Left lung (tissue), 10 donors: ENCODE measurements around the gene NAV2. TPM values are rescaled to one million over a fixed set of nuclear protein-coding genes. Genes with fewer than 3 reads are reported as not detected.

Experiments
- ATAC-seq: fragments of 200-7000 bp; cut with Tn5 transposase; one replicate; pipeline ENCODE4 v1.9.1; 2020; ENCODE audit warnings: moderate library complexity
- DNase-seq, 4 donors: peaks; one replicate each; pipeline ENCODE4 v3.0.0-alpha.2; 2013 to 2020
- H3K27ac ChIP-seq, 2 donors: fragments of 200-600 bp; sonication (generic) in 1 of 2; one replicate each; pipeline versions ENCODE4 v1.5.0 to v1.8.0; 2020 to 2021
- H3K27me3 ChIP-seq, 2 donors: fragments of 200-600 bp; sonication (generic) in 1 of 2; one replicate each; pipeline versions ENCODE4 v1.5.0 to v1.8.0; 2020 to 2021
- H3K36me3 ChIP-seq, 2 donors: fragments of 200-600 bp; sonication (generic) in 1 of 2; one replicate each; pipeline versions ENCODE4 v1.5.0 to v1.8.0; 2020 to 2021
- H3K4me1 ChIP-seq, 2 donors: fragments of 200-600 bp; one replicate each; pipeline ENCODE4 v1.8.0; 2021
- H3K4me3 ChIP-seq, 2 donors: fragments of 200-600 bp; sonication (generic) in 1 of 2; one replicate each; pipeline versions ENCODE4 v1.5.0 to v1.8.0; 2020 to 2021; ENCODE audit warnings: mild to moderate bottlenecking in 1 of 2
- H3K9me3 ChIP-seq, 2 donors: fragments of 200-600 bp; sonication (generic) in 1 of 2; one replicate each; pipeline versions ENCODE4 v1.5.0 to v1.8.0; 2020 to 2021
- intact Hi-C, 2 donors: fragments of 100-400 bp; cut with DNase I; formaldehyde crosslinking; loops; one replicate each; pipeline versions ENCODE4 v1.11.2 to v1.14.2; 2022
- polyA plus RNA-seq, 6 donors: library from polyadenylated mRNA; unstranded; fragments of 120-200 nt; gene quantifications; one replicate each; pipeline ENCODE4 v1.2.1, GENCODE V29; 2013; ENCODE audit not compliant: insufficient read length in 6 of 6
- total RNA-seq, 2 donors: library from RNA; stranded (reverse); fragmentation: NEBNext Ultra II Directional; extraction: Animal tissue kit (Norgen Biotek cat#: 25700); gene quantifications; one replicate each; pipeline ENCODE4 v1.2.1, GENCODE V29; 2021
- TF ChIP-seq, protein P1 (sequence below), 2 donors: fragments of 200-600 bp; sonication (generic) in 1 of 2; IDR thresholded peaks; one replicate each; pipeline versions ENCODE4 v1.5.0 to v1.8.0; 2021; ENCODE audit warnings: antibody characterized with exemption in 2 of 2
- donor health status: DM: no; HTN: yes; CAD: no.
- donor health status: DM: no; HTN: no; CAD: no.

The NAV2 gene
- total and polyA plus RNA-seq, 8 donors = 18.0 to 59.9 (median 23.1) TPM

DNA sequence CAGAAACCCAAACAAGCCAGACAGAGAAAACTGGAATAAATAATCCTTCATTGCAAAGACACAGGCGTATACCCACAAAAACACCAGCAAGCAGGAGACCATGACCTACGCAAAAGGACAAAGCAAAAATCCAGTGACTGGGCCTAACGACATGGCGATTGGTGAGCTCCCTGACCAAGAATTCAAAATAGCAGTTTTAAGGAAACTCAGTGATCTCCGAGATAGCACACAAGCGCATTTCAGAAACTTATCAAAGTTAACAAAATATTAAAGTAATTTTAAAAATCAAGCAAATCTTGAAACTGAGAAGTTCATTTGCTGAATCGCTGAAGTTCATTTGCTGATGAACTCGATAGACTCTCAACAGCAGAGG is 420.0 kb downstream of the NAV2 start:
- TF ChIP-seq, protein P1, sequence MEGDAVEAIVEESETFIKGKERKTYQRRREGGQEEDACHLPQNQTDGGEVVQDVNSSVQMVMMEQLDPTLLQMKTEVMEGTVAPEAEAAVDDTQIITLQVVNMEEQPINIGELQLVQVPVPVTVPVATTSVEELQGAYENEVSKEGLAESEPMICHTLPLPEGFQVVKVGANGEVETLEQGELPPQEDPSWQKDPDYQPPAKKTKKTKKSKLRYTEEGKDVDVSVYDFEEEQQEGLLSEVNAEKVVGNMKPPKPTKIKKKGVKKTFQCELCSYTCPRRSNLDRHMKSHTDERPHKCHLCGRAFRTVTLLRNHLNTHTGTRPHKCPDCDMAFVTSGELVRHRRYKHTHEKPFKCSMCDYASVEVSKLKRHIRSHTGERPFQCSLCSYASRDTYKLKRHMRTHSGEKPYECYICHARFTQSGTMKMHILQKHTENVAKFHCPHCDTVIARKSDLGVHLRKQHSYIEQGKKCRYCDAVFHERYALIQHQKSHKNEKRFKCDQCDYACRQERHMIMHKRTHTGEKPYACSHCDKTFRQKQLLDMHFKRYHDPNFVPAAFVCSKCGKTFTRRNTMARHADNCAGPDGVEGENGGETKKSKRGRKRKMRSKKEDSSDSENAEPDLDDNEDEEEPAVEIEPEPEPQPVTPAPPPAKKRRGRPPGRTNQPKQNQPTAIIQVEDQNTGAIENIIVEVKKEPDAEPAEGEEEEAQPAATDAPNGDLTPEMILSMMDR (IDR thresholded peaks at IDR 0.05) = no peak
- H3K4me3 ChIP-seq = no peak overlapping the region
- H3K4me1 ChIP-seq = peaks cover 0 to 6% of the 10 kb centered on the region in 2 donors
- no peaks in the 10 kb centered on the region for H3K9me3 ChIP-seq
- H3K27ac ChIP-seq = no peak overlapping the region
- ATAC-seq (no peak), DNase-seq (no peak)
- H3K27me3 ChIP-seq = peaks cover 0 to 32% of the 10 kb centered on the region in 2 donors
- H3K36me3 ChIP-seq = no peaks in the 10 kb centered on the region
- intact Hi-C loops = loop anchor here in 1 of 2 donors (5.0 kb wide), 1 partner anchor 575 kb away; no protein-coding TSS in a partner anchor

DNA sequence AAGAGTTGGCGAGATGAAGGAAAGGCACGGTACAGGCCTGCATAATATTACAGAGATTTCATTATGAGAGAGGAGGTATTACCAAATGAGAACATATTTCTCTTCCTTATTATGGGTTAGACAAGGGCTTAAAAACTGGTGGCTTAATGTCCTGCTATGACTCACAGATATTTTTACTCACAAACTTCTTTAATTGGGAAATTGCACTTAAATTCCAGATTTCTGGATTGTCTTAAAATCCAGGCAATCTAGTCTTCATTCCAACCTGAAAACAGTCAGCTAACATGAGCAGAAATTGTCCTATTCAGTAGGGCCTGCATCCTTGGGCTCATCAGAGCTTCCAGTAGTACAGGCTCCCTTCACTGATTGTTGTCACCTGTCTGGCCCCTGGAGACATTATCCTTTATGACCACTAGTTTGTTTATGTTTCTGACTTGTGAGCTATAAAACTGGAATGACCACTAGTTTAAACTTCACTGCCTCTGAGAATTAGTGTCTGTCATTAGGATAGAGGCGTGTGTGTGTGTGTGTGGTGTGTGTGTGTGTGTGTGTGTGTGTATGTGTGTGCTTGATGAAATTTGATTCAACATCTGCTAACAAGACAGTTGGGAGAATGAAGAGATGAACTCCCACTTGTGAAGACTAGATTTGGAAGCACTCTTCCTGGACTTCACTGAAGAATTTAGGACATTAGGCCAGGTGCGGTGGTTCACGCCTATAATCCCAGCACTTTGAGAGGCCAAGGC is 422.5 kb downstream of the NAV2 start:
- DNase-seq (no peak), ATAC-seq (no peak)
- Histone ChIP-seq H3K4me1 (peaks cover 0 to 6% of the 10 kb centered on the region in 2 donors), H3K9me3 (no peaks in the 10 kb centered on the region), H3K4me3 (no peak overlapping the region), H3K27me3 (peaks cover 0 to 46% of the 10 kb centered on the region in 2 donors), H3K36me3 (no peaks in the 10 kb centered on the region), H3K27ac (no peak overlapping the region)
- TF ChIP-seq, protein P1 (IDR thresholded peaks at IDR 0.05) = no peak
- intact Hi-C loops = loop anchor here in 1 of 2 donors (5.0 kb wide), 1 partner anchor 578 kb away; no protein-coding TSS in a partner anchor

GRCh38 chr11:20137637-20138036 is 425.0 kb downstream of the NAV2 start:
- DNase-seq (no peak), ATAC-seq (no peak)
- no peak overlapping the region for H3K4me3 ChIP-seq
- no peaks in the 10 kb centered on the region for H3K4me1 ChIP-seq
- H3K27ac ChIP-seq = no peak overlapping the region
- peaks cover 0 to 44% of the 10 kb centered on the region in 2 donors for H3K27me3 ChIP-seq
- TF ChIP-seq, protein P1 (IDR thresholded peaks at IDR 0.05) = no peak
- no peaks in the 10 kb centered on the region for H3K9me3 ChIP-seq
- H3K36me3 ChIP-seq = no peaks in the 10 kb centered on the region
- intact Hi-C loops = no loop called here

DNA sequence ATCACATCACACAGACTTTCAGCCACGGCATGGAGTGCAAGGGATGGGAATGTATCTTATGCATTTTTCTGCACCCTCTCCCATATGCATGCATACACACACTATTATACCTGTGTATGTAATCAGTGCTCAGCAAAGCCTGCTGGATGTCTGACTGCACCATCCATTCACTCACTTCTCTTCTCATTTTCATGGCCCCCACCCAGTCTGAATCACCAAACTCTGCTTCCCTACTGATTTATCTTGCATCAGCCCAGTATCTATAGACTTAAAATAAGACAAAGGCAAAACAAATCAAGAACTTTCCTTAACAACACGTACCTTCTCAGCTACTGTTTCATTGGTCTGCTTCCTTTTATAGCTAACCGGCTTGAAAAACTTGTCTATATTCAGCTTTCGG is 426.1 kb downstream of the NAV2 start:
- DNase-seq = no peak
- no peaks in the 10 kb centered on the region for H3K4me1 ChIP-seq
- TF ChIP-seq, protein P1 (IDR thresholded peaks at IDR 0.05) = no peak
- H3K4me3 ChIP-seq = no peak overlapping the region
- no peaks in the 10 kb centered on the region for H3K36me3 ChIP-seq
- peaks cover 0 to 39% of the 10 kb centered on the region in 2 donors for H3K27me3 ChIP-seq
- ATAC-seq = no peak
- H3K9me3 ChIP-seq = no peaks in the 10 kb centered on the region
- intact Hi-C loops = no loop called here
- H3K27ac ChIP-seq = no peak overlapping the region

GRCh38 chr11:20154381-20154780 is 441.7 kb downstream of the NAV2 start:
- no peaks in the 10 kb centered on the region for H3K9me3 ChIP-seq
- DNase-seq = no peak
- H3K27me3 ChIP-seq = peaks cover 57 to 89% of the 10 kb centered on the region in 2 donors
- no peak for ATAC-seq
- H3K27ac ChIP-seq = no peak overlapping the region
- H3K4me1 ChIP-seq = peaks cover 8 to 18% of the 10 kb centered on the region in 2 donors
- TF ChIP-seq, protein P1 (IDR thresholded peaks at IDR 0.05) = no peak
- intact Hi-C loops = no loop called here
- no peaks in the 10 kb centered on the region for H3K36me3 ChIP-seq
- H3K4me3 ChIP-seq = no peak overlapping the region
